HG03280 (cell line): ENCODE results near the gene CRMP1.

Experiments used
- ATAC-seq: cut with Tn5 transposase; IDR thresholded peaks from one replicate; pipeline ENCODE4 v1.9.1; 2021; ENCODE audit warnings: mild to moderate bottlenecking, moderate library complexity; ENCODE audit not compliant: unreplicated experiment

CRMP1 gene

DNA sequence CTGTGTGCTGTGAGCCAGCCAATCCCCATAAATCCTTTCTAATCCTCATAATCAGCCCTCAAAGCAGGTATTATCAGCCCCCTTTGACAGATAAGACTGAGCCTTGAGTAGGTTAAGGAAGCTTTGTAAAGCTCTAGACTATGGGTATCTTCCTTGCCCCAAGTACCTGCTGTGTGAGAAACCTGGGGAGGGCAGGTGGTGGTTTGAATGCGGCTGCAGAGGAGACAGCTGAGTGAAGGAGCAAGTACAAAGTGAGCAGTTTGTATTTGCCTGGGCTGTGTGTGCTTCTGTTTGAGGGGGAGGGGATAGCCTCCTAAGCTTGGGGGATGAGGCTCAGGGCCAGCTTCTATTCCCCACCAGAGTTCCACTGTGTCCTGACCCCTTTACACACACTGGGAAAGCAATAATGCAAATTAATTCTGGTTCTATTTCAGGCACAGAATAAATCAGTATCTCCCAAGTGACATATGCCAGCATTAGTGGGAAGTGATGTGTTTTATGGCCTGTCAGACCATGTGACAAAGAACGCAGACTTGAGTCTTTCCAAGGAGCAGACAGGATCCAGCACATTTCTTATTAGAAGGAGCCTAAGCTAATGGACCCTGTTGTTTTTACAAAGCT lies 118.4 kb downstream of the CRMP1 start:
- no peak for ATAC-seq

DNA sequence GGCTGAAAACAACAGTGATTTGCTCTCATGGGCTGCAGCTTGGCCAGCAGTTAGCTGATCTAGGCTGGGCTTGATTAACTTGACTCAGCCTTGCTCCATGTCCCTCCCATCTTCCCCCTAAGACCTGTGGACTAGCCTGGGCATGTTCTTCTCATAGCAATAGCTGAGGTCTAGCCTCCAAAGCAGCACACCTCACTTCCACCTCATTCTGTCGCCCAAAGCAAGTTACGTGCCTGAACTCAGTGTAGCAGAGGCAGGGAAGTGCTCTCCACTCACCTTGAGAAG lies 119.7 kb downstream of the CRMP1 start:
- ATAC-seq, result no peak

DNA sequence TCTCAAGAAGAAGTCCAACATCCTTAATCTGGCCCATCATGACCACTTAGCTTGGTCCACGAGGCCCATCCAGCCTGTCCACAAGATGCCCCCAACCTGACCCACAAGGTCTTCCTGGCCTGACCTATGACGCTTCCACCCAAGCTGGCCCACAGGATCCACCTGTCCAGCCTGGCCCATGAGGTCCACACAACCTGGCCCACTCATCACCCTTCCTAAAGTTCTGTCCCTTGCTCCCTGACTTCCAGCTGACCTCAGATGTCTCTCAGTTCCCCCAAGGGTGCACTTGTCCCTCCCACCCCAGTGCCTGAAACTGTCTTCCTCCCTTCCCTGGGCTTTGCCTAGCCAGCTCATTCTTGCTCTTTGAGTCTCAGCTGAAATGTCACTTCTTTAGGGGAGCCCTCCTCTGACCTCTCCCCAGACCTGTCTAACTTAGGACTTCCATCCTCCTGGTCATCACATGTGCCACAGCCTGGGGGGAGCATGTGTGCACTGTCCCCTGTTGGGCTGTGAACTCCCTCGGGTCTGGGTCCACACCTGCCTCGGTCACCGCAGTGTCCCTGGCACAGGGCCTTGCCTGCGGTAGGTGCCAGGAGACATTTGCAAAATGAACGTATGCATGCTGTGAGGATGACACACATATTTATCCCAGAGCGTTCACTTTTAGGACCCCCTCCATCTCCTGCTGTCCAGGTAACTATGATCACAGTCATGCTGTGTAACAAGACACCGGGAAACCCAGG lies 120.2 kb downstream of the CRMP1 start:
- ATAC-seq, result no peak
